Tibial nerve (tissue), 4 donors: Measurements from ENCODE around the gene SNX8. TPM values are rescaled to one million over a fixed set of nuclear protein-coding genes. Genes with fewer than 3 reads are reported as not detected.

ENCODE experiments used
- DNase-seq, 2 donors: peaks; one replicate each; pipeline ENCODE4 v3.0.0-alpha.2; 2019; ENCODE audit warnings: low spot score in 2 of 2
- H3K27ac ChIP-seq, 4 donors: fragments of 200-600 bp; sonication (generic) in 3 of 4; one replicate each; pipeline ENCODE4 v1.5.1; 2017 to 2019; ENCODE audit warnings: mild to moderate bottlenecking in 1 of 4
- H3K27me3 ChIP-seq, 2 donors: fragments of 200-600 bp; sonication (generic) in 1 of 2; one replicate each; pipeline versions ENCODE4 v1.5.1 to v1.6.0; 2017 to 2019
- H3K36me3 ChIP-seq, 3 donors: fragments of 200-600 bp; sonication (generic); one replicate each; pipeline ENCODE4 v1.5.1; 2018 to 2019
- H3K4me1 ChIP-seq, 4 donors: fragments of 200-600 bp; sonication (generic) in 3 of 4; one replicate each; pipeline ENCODE4 v1.5.1; 2017 to 2019
- H3K4me3 ChIP-seq, 4 donors: fragments of 200-600 bp; sonication (generic) in 3 of 4; one replicate each; pipeline ENCODE4 v1.5.1; 2017 to 2019; ENCODE audit warnings: mild to moderate bottlenecking in 1 of 4, moderate library complexity in 1 of 4
- H3K9me3 ChIP-seq, 4 donors: fragments of 200-600 bp; sonication (generic) in 3 of 4; one replicate each; pipeline ENCODE4 v1.5.1; 2017 to 2019
- CTCF ChIP-seq, 5 experiments: fragments of 200-600 bp in 3 of 5; fragments of 450-650 bp in 2 of 5; sonication (generic) in 3 of 5; IDR thresholded peaks; one replicate each; pipeline ENCODE4 v1.5.1; 2016 to 2019; ENCODE audit warnings: antibody characterized with exemption in 5 of 5, mild to moderate bottlenecking in 3 of 5, moderate library complexity in 2 of 5
- EP300 ChIP-seq, 2 donors: sonication (generic); formaldehyde crosslinking; IDR thresholded peaks; one replicate each; pipeline ENCODE4 v1.6.1; 2017; ENCODE audit warnings: antibody characterized with exemption in 2 of 2, mild to moderate bottlenecking in 1 of 2
- POLR2A ChIP-seq, 2 donors: fragments of 450-650 bp; IDR thresholded peaks; one replicate each; pipeline ENCODE4 v1.6.1; 2017; ENCODE audit warnings: antibody characterized with exemption in 2 of 2, mild to moderate bottlenecking in 2 of 2, moderate library complexity in 2 of 2
- WGBS, 2 donors: methylation state at CpG; one replicate each; pipeline ENCODE4 v1.1.5; 2018; 5-methylcytosine and 5-hydroxymethylcytosine counted together
- total RNA-seq, 4 donors: library from RNA; depleted of rRNA; stranded (reverse); fragments of >200 nt; gene quantifications; one replicate each; pipeline ENCODE4 v1.1.0, GENCODE V29; 2016

Gene SNX8
- 10 to 100 TPM in 3 of 4 donors, 1 to 10 TPM in 1; 8.6 to 39.6 (median 18.9) TPM for total RNA-seq

- Histone ChIP-seq H3K4me3 (peak within 1 kb of the TSS; percentile 70 to 99 (median 78)), H3K9me3 (no peaks in the 10 kb centered on the region), H3K27me3 (no peaks in the 10 kb centered on the region), H3K4me1 (peaks cover 0 to 21% (median 0%) of the 10 kb centered on the region in 4 donors), H3K27ac (peak within 1 kb of the TSS; percentile 32 to 92 (median 81)), H3K36me3 (peaks cover 0 to 6% (median 0%) of the 10 kb centered on the region in 3 donors)
- TF ChIP-seq POLR2A (IDR thresholded peaks at IDR 0.05) (peak; percentile 39 to 61), CTCF (IDR thresholded peaks at IDR 0.05) (peak in 1 of 5 experiments; percentile 25), EP300 (IDR thresholded peaks at IDR 0.05) (peak in 1 of 2 donors; percentile 62)
- DNase-seq, result peak; percentile 79 to 86
- 1 to 3% methylated on average over 18 to 49 of the region's 78 CpGs for WGBS, 2 donors
These were observed at the start of gene SNX8 for GRCh38 chr7:2314209-2314955. SNX8 (minus strand) TSS chr7:2314441; CDS start chr7:2314421, 20 bp downstream.

- Histone ChIP-seq H3K36me3 (peaks cover 4 to 73% (median 44%) of the 10 kb centered on the region in 3 donors), H3K9me3 (no peaks in the 10 kb centered on the region), H3K4me1 (peaks cover 0 to 39% (median 7%) of the 10 kb centered on the region in 4 donors), H3K27ac (no peak overlapping the region), H3K4me3 (no peak overlapping the region), H3K27me3 (no peaks in the 10 kb centered on the region)
- DNase-seq, result no peak
- 94% methylated on average over 26 to 27 of the region's 27 CpGs for WGBS, 2 donors
- no peak for TF ChIP-seq CTCF (IDR thresholded peaks at IDR 0.05)
- TF ChIP-seq POLR2A (IDR thresholded peaks at IDR 0.05), result no peak
- TF ChIP-seq EP300 (IDR thresholded peaks at IDR 0.05), result no peak
These were observed 48.3 kb upstream of the SNX8 start for GRCh38 chr7:2362385-2363088.

GRCh38 chr7:2360796-2361195, 46.6 kb upstream of the SNX8 start:
- WGBS, 2 donors, result 67 to 74% methylated on average over 6 of the region's 6 CpGs
- Histone ChIP-seq H3K27ac (no peak overlapping the region), H3K4me3 (no peak overlapping the region), H3K4me1 (peaks cover 0 to 56% (median 24%) of the 10 kb centered on the region in 4 donors), H3K9me3 (no peaks in the 10 kb centered on the region), H3K36me3 (peaks cover 4 to 55% (median 27%) of the 10 kb centered on the region in 3 donors), H3K27me3 (no peaks in the 10 kb centered on the region)
- DNase-seq, result no peak
- no peak for TF ChIP-seq CTCF (IDR thresholded peaks at IDR 0.05)
- no peak for TF ChIP-seq EP300 (IDR thresholded peaks at IDR 0.05)
- no peak for TF ChIP-seq POLR2A (IDR thresholded peaks at IDR 0.05)

GRCh38 chr7:2359610-2360009, 45.4 kb upstream of the SNX8 start:
- TF ChIP-seq CTCF (IDR thresholded peaks at IDR 0.05) (no peak), POLR2A (IDR thresholded peaks at IDR 0.05) (no peak), EP300 (IDR thresholded peaks at IDR 0.05) (no peak)
- no peak for DNase-seq
- Histone ChIP-seq H3K9me3 (no peaks in the 10 kb centered on the region), H3K27ac (no peak overlapping the region), H3K4me3 (no peak overlapping the region), H3K27me3 (no peaks in the 10 kb centered on the region), H3K4me1 (peaks cover 0 to 61% (median 26%) of the 10 kb centered on the region in 4 donors), H3K36me3 (peaks cover 4 to 43% (median 17%) of the 10 kb centered on the region in 3 donors)
- 83 to 88% methylated on average over 11 of the region's 11 CpGs for WGBS, 2 donors
